NCI-H510A (cell line): ENCODE results near the gene MOV10L1.
"Not testable (repeated sequence)": the region's sequence is repeated elsewhere in the genome, so short reads cannot be mapped to it uniquely, and the experiment has no call there.

Source experiments
- DNase-seq: peaks from one replicate; lab custom pipeline; 2025; lab: John Stamatoyannopoulos, UW

The MOV10L1 gene

DNA sequence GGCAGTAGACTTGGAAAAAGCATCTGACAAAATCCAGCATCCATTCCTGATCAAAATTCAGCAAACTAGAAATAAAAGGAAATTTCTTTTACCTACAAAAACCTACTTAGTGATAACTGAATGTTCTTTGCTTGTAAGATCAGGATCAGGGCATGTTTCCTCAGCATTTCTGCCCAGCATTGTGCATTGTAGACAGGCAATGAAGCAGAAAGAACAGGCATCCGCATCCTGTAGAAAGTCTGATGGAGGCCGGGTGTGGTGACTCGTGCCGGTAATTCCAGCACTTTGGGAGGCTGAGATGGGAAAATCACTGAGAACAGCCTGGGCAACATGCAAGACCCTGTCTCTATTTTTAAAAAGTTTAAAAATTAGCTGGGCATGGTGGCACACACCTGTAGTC, 48.2 kb downstream of the MOV10L1 start:
- no peak for DNase-seq

DNA sequence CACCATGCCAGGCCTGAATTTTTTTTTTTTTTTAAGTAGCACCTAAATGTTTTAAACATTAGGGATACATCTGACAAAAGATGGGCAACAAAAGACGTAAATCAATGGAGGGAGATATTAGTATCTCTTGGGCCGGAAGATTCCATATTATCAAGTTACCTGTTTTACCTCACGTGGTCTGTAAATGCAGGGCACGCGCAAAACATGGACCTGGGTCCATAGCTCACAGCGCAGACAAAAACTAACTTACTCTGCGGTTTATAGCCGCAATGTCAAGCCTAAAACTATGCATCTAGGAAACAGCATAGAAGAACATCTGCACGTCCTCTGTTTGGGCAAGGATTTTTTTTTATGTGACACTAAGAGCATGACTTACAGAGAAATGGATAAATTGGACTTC, 49.2 kb downstream of the MOV10L1 start:
- no peak for DNase-seq

DNA sequence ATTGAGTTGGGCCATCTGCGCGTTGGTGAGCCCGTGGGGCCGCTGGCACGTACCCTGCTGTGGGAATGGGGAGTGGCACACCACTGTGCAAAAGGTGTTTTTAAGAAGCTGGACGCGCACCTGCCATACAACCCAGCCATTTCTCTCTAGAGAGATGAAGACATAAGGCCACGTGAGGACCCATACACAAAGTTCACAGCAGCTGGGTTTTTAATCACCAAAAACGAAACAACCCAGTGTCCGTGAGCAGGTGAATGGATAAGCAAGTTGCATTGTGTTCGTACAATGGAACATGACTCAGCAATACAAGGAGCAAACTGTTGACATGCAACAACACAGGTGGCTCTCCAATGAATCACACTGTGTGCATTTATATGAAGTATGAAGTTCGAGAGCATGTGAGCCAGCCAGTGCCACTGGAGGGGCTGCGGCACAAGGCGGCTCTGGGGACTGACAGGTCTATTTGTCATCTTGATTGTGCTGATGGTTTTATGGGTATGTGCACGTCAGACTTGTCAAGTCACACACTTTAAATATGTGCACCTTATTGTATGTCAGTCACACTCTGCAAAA, 50.1 kb downstream of the MOV10L1 start:
- DNase-seq, result peak; percentile 63

DNA sequence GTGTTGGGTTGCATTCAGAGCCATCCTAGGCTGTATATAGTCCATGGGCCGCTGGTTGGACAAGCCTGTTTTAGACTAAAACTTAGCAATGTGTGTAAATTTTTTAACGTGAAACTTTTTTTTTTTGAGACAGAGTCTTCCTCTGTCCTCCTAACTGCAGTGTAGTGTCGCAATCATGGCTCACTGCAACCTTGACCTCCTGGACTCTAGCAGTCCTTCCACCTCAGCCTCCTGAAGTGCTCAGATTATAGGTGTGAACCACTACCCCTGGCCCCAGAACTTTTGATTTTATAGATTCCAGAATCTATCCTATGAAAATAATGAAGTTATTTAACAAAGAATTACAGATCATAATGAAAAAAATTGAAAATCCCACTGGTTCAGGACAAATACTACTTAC, 50.8 kb downstream of the MOV10L1 start:
- no peak for DNase-seq

DNA sequence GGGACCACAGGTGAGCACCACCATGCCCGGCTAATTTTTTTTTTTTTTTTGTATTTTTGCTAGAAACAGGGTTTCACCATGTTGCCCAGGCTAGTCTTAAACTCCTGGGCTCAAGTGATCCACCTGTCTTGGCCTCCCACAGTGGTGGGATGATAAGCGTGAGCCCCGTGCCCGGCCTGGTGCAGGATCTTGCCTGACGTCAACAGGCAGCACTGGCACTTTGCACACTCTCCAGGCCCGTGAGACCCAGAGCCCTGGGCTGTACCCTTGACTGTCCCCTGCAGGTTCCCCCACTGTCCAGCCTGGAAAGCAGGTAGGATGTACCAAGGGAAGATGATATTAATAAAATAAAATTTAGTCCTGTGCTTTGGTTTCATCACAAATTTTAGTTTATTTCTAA, 51.7 kb downstream of the MOV10L1 start:
- no peak for DNase-seq

DNA sequence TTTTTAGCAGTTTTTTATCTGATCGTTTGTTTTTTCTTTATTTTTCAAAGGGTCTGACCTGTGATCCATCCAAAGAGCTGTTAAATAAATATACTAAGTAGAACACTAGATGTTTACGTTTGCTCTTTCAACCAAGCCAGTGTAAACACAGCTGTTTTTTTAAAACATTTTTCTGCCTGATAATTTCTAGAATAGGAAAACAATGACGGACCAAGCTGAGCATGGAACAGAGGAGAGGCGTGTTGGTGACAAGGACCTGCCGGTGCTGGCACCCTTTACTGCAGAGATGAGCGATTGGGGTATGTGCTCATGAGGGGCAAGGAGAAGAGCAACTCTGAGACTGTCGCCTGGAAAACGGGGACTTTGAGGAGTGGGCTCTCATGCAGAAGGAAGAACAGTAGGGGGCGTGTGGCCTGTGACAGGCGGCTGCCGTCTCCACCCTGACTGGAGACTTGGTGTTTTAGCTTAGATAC, 52.1 kb downstream of the MOV10L1 start:
- DNase-seq, result no peak

DNA sequence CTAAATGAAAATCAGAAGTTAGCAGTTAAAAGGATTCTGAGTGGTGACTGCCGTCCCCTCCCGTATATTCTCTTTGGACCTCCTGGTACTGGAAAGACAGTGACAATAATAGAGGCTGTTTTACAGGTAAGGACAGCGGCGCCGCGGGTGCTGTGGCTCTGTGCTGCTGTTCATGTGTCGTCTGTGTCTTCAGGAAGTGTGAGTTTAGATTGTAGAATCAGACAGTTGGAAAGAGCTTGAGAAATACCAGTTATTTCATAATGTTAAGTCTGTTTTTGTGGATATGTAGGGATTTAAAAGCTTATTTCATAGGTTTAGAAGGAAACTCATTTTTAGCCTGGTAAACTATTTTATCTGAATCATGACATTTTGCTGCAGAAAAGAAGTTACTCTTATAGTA, 53.3 kb downstream of the MOV10L1 start:
- no peak for DNase-seq

DNA sequence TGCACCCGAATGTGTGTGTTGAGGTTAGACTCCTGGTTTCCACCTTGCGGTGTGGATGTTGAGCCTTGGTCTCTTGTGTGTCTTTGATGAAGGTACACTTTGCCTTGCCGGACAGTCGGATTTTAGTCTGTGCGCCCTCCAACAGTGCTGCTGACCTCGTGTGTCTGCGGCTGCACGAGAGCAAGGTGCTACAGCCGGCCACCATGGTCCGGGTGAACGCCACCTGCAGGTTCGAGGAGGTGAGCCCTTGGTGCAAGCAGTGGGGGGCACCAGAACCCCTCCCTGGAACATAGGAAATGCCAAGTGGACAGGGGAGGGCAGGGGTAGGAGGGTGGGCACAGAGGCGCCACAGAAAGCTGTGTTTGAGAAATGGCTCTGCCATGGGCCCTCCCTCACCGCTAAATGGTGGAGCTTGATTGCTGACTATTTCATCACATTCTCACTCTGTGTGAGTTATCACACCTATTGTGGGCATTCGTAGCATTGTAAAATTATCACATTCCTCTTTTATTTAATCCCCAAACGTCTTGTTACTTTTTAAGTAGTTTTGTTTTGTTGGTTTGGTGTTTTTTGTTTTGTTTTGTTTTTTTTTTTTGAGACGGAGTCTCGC, 54.3 kb downstream of the MOV10L1 start:
- no peak for DNase-seq

DNA sequence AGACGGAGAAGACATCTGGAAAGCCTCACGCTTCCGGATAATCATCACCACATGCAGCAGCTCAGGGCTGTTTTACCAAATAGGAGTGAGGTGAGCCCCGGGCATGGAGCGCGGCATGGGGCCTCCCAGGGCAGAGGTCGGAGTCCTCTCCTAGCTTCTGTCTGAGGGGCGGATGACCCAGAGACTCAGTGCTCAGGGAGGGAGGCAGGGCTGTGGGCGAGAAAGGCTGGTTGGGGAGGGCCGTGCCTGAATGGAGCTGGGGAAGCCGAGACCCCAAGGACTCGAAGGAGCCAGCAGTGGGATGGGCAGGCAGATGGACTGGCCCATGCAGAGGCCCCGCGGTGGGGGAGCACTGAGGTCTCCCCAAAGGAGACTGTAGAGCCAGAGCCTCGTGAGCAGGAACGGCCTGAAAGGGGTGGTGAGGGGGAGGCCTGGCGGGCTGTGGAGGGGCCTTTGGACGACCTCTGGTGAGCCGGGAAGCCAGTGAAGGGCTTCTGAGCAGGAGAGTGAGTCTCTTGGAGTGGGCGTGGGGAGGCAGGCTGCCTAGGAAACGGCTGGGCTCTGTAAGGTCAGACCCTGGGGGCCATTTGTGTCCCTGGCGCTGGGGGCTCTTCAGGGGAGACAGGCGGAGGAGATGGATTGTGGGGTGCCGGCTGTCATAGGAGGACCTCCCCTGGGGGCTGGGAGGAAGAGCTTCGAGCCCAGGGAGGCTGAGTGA, 56.1 kb downstream of the MOV10L1 start:
- DNase-seq, result no peak

DNA sequence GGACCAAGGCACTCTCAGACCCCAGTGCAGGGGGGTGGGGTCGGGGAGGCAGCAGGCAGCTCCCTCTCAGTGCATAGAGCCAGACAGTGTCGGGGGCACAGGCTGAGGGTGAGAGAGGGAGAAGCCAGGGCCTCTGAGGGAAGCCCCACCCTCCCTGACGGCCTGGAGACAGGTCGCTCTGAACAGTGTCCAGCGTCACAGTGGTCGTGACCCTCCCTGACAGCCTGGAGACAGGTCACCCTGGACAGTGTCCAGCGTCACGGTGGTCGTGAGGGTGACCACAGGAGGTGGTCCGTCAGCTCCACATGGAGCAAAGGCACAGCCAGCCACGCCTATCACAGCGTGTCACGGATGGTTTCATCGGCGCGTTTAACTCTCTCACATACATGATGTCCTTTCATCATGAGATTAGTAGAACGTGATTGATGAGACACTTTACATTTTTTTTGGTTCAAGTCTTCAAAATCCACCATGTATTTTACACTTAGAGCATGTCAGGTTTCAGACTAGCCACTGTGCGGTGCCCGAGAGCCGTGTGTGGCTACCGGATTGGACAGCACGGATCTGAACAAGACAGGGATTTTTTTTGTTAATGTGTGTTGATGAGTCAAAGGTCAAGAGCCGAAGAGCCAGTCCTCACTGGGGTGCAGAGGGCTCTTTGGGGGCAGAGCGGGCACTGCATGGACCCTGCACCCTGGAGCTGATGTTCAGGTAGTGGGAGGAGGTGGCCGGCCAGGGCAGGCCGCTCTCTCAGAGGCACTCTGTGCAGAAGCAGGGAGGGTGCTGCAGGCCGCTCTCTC, 56.8 kb downstream of the MOV10L1 start:
- DNase-seq, result peak; percentile 24

DNA sequence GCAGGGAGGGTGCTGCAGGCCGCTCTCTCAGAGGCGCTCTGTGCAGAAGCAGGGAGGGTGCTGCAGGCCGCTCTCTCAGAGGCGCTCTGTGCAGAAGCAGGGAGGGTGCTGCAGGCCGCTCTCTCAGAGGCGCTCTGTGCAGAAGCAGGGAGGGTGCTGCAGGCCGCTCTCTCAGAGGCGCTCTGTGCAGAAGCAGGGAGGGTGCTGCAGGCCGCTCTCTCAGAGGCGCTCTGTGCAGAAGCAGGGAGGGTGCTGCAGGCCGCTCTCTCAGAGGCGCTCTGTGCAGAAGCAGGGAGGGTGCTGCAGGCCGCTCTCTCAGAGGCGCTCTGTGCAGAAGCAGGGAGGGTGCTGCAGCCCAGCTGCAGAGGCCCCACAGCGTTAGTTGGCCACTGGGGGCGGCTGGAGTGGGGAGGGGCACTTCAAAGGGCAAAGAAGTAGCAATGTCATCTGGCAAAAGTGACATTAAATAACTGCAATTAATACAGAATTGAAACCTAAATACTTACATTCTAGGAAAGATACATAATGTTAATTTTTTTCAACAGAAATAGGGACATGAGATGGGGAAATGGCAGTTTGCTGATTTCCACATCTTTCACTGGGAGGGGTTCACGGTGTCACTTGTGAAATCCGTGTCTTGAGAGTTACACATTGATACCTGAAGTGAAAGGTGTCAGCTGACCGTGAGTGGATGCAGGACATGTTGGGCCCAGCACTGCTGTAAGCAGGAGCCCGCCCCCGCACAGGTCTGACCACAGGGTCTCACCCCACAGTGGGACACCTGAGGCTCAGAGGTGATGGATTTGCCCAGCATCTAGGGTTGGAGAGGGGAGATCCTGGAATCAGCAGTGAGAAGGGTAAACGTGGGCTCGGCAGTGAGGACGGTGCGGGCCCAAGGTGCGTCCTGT, 57.7 kb downstream of the MOV10L1 start:
- not testable (repeated sequence) for DNase-seq

DNA sequence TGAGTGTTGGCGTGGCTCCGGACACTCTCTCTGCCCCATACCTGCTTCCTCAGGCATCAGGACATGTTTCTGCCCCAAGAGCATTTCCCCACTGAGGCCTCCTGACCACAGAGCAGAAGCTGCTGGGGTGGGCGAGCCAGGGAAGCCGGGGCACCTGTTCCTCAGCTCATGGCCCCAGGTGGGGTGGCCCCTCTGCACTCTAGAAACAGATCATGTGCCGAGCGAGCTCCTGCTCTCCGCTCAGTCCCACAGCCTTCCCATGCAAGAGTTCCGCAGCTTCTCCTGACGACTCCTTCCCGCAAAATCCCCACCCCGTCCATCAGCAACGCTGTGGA, 58.3 kb downstream of the MOV10L1 start:
- no peak for DNase-seq

DNA sequence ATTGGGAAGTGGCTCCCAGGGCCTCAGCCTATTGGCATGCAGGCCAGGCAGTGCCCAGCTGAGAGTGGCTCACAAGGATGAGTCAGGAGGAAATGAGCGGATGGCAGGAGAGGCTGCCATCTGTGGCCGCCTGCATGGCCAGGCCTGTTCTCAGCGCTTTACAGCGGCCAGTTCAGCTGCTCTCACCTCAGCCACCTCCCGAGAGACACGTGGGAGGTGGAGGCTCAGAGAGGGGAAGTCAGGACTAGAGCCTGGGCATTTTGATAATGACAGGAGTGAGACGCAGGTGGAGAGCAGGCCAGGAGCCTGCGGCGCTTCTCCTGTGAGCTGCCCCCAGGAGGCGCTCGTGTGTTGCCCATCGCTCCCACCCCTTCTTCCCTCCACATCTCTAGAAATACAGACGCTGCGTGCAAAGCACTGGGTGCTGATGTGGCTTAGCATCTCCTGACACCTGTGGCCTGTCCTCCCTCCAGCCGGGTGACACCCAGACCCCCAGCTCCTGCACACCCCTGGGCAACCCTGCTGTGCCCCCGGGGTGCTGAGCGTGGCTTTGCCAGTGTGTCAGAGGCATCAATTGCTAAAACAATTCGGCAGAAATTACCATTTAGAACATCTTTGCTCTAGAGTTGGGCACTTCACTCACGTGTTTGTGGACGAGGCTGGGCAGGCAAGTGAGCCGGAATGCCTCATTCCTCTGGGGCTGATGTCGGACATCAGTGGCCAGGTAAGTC, 59.4 kb downstream of the MOV10L1 start:
- DNase-seq, result peak; percentile 56

DNA sequence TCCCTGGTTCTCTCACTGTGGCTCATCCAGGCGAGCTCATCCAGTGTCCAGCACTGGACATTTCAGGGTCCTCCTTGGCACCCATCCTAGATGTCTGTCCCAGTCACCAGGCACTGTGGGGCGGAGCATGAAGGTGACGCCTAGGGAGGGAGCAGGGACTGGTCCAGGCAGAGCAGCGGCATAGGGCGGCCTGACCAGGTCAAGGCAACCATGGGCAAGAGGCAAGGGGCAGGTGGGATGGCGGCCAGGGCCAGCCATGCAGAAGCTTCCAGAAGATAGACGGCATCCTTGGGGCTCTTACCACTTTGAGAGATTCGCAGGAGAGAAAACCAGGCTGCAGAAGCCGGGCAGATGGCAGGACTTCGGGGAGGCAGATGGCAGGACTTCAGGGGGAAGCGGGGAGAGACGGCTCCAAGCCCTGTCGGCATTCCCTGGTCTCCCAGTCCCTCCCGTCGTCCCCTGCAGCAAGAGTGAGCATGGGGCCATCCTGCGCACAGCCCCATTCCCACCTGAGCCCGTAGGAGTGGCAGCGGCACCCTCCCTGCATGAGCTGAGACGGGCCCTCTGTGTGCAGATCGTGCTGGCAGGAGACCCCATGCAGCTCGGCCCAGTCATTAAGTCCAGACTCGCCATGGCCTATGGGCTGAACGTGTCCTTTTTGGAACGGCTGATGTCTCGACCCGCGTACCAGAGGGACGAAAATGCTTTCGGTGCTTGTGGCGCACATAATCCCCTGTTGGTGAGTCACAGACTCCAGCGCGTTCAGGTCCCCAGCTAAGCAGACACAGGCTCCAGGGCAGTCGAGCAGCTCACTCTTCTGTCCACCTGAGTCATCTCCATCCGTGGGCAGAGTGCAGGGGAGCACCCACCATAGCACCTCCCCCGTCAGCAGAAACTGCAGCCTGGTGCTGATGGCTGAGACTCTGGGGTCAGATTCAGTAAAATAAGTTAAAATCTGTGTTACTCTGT, 60.6 kb downstream of the MOV10L1 start:
- no peak for DNase-seq

DNA sequence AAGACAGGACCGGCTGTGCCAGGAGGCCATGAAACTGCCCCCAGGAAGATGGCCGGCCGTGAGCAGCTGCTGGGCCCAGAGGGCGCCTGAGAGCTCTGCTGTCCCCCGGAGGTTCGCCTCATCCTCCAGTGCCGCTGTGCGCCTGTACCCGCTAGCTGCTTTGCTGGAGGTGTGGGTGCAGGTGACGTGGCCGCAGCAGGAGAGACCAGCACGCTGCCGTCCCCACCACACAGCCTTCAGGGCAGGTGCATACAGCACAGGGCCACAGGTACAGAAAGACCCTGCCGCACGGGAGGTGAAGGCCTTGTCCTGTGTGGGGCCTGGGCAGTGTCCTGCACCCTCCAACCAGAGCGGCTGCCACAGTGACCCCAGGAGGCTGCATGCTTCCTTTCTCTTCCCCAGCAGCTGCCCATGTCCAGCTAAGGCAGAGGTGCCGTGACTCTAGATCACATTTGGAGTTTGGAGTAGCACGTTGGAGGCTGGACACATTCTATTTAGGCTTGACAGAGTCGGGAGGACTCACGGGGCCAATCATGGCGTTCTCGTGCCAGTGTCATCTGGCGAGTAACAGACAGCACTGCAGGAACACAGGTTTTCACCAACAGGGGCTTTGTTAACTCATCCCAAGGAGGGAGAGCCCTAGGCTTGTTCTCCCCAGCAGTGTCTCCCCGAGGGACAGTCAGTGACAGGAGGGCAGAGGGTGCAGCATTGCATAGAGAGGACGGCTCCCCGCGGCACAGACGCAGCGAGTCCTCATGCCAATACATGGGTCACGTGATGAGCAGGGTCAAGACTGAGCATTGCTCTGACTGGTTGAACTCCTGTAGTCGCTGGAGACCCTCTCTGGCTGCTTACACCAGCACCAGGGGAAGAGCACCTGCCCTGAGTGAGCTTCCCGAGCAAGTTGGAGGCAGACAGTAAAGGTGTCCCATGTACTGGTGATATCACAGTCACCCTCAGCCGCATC, 62.0 kb downstream of the MOV10L1 start:
- DNase-seq, result no peak

DNA sequence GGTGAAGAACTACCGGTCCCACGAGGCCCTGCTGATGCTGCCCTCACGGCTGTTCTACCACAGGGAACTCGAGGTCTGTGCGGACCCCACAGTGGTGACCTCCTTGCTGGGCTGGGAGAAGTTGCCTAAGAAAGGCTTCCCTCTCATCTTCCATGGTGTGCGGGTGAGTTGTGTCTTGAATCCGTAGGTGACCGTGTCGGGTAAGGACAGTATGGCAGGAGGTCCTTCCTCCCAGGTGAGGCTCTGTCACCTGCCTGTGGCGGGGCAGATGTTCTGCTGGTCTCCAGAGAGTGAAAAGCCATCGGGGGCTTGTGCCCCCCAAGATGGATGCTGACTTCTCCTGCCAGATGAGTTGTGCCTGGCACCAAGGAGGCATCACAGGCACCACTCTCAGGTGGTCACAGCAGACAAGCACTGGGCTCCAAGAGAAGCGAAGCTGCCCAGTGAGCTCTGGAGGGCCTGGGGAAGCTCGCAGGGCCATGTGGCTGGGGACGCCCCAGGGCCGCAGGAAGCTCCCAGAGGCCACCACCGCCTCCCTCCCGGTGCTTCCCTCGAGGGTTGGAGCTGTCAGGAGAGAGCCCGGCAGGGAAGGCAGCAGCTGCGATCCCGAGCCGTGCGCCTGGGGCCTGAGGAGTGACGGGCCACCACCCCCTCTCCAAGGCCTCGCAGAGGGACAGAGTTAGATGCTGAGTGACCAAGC, 63.4 kb downstream of the MOV10L1 start:
- no peak for DNase-seq

DNA sequence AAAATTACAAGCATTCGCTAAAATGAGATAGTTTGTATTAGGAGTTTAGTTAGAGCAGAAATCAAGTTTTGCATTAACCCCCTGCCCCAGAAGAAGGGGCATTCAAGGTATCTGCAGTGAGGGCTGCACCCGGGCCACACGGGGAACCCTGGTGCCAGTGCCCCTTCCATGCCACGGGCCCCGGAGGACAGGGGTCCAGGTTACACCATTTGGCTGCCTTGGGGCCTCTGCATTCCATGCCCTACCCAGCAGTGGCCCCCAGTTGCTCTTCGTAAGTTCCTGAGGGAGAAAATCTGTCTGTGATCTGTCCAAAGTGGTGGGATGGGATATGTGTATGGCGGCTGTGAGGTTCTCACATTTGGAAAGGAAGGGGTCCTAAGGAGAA, 63.9 kb downstream of the MOV10L1 start:
- DNase-seq, result no peak
